Hepatocyte (in vitro differentiated cells): ENCODE data around the gene DCXR.

Experiments
- EZH2phosphoT487 ChIP-seq: fragments of 200-600 bp; sonication (generic); IDR thresholded peaks from one replicate; pipeline ENCODE4 v1.6.1; 2018; ENCODE audit warnings: antibody characterized with exemption, mild to moderate bottlenecking, low read depth, moderate library complexity; ENCODE audit not compliant: unreplicated experiment, severe bottlenecking
- TF ChIP-seq, protein P1 (sequence below): fragments of 200-600 bp; sonication (generic); IDR thresholded peaks from 2 replicates; pipeline ENCODE4 v1.5.1; 2016; ENCODE audit warnings: antibody characterized with exemption, mild to moderate bottlenecking; ENCODE audit not compliant: poor library complexity

DNA sequence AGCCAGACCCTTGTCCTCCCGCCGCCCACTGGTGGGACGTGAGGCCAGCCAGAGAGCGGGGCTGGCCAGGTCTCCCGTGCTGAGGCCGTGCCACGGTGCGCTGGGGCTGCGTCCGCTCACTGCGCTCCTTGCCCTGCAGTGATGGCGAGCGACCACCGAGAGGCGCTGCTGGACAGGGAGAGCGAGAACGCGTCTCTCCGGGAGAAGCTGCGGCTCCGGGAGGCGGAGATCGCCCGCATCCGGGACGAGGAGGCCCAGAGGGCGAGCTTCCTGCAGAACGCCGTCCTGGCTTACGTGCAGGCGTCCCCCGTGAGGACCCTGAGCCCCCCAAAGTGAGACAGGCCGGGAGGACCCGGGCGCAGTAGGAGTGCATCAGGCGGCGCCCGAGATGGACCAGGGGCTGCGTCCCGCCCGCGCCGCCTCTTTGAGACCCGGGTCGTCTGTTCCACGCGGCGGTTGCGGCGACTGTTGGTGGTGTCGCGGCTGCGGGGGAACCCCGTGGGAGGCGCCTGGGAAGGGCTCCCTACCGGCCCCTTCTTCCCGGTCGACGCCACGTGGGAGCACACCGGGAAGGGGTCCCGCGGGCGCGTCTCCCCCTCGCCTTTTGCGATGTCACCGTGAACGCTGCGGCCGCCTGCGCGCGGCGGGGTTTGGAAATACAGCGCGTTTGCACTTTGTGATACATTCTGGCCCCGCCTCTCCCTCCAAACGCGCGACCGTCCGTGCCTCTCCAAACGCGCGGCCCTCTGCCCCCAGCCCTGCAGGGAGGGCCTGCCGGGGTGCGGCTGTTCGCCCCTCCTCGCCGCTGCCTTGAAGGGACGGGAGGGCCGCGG is 6.8 kb downstream of the DCXR start:
- TF ChIP-seq, protein P1, sequence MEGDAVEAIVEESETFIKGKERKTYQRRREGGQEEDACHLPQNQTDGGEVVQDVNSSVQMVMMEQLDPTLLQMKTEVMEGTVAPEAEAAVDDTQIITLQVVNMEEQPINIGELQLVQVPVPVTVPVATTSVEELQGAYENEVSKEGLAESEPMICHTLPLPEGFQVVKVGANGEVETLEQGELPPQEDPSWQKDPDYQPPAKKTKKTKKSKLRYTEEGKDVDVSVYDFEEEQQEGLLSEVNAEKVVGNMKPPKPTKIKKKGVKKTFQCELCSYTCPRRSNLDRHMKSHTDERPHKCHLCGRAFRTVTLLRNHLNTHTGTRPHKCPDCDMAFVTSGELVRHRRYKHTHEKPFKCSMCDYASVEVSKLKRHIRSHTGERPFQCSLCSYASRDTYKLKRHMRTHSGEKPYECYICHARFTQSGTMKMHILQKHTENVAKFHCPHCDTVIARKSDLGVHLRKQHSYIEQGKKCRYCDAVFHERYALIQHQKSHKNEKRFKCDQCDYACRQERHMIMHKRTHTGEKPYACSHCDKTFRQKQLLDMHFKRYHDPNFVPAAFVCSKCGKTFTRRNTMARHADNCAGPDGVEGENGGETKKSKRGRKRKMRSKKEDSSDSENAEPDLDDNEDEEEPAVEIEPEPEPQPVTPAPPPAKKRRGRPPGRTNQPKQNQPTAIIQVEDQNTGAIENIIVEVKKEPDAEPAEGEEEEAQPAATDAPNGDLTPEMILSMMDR = peak; percentile 91
- TF ChIP-seq EZH2phosphoT487 = no peak
